ENCODE measurements around the gene NTSR2. TPM values are rescaled to one million over a fixed set of nuclear protein-coding genes. Genes with fewer than 3 reads are reported as not detected.

NTSR2 gene
- total and polyA plus RNA-seq, 2 experiments from 2014 or later: 0.10 TPM; not detected in 1

- TF ChIP-seq, protein P1, sequence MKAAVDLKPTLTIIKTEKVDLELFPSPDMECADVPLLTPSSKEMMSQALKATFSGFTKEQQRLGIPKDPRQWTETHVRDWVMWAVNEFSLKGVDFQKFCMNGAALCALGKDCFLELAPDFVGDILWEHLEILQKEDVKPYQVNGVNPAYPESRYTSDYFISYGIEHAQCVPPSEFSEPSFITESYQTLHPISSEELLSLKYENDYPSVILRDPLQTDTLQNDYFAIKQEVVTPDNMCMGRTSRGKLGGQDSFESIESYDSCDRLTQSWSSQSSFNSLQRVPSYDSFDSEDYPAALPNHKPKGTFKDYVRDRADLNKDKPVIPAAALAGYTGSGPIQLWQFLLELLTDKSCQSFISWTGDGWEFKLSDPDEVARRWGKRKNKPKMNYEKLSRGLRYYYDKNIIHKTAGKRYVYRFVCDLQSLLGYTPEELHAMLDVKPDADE (IDR thresholded peaks at IDR 0.05): no peak
Observed at GRCh38 chr2:11652553-11652952, 17.4 kb downstream of the NTSR2 start (continued).

- Histone ChIP-seq H3K36me3 (ENCODE audit: insufficient read depth) (no peaks in the 10 kb centered on the region), H3K9me2 (ENCODE audit: insufficient read depth) (no peaks in the 10 kb centered on the region), H3F3A (replicated peaks; ENCODE audit: low read depth) (no peaks in the 10 kb centered on the region), H3K4me1 (ENCODE audit: insufficient read depth) (no peaks in the 10 kb centered on the region), H3K27ac (ENCODE audit: low read depth) (no peak overlapping the region), H4K20me1 (replicated peaks; ENCODE audit: insufficient read depth) (no peaks in the 10 kb centered on the region), H2AFZ (no peak overlapping the region), H3K4me2 (no peak overlapping the region), H3K27me3 (ENCODE audit: insufficient read depth) (no peaks in the 10 kb centered on the region), H3K79me2 (replicated peaks; ENCODE audit: insufficient read depth) (no peaks in the 10 kb centered on the region), H3K4me3 (no peak overlapping the region)
- no peak overlapping the region for H3K27ac Mint-ChIP-seq
- no peak overlapping the region for H3K4me3 Mint-ChIP-seq
- H3K36me3 Mint-ChIP-seq (ENCODE audit: low read depth): no peaks in the 10 kb centered on the region
- TF ChIP-seq POLR2AphosphoS5 (IDR thresholded peaks at IDR 0.05; ENCODE audit: low read depth): no peak
- TF ChIP-seq CREB1 (CRISPR knock-in tag; IDR thresholded peaks at IDR 0.05; ENCODE audit: low read depth): no peak
- TF ChIP-seq STAT1 (IDR thresholded peaks at IDR 0.05; ENCODE audit: unreplicated experiment): no peak
- no peak for TF ChIP-seq REST (IDR thresholded peaks at IDR 0.05; ENCODE audit: unreplicated experiment)
- no peak for TF ChIP-seq ZNF114 (CRISPR knock-in tag; IDR thresholded peaks at IDR 0.05)
- no peak for TF ChIP-seq NANOG (IDR thresholded peaks at IDR 0.05; ENCODE audit: borderline replicate concordance)
- TF ChIP-seq EZH2phosphoT487 (IDR thresholded peaks at IDR 0.05; ENCODE audit: unreplicated experiment): no peak
- no peak for TF ChIP-seq ZNF331 (CRISPR knock-in tag; IDR thresholded peaks at IDR 0.05; ENCODE audit: low read depth)
- no peak for TF ChIP-seq CTCF (conservative IDR thresholded peaks at IDR 0.05; ENCODE audit: low read depth in 2 of 2)
- H3K9me3 Mint-ChIP-seq: no peaks in the 10 kb centered on the region
- DNase-seq (ENCODE audit: low spot score) (no peak), ATAC-seq (no peak)
- H3K4me1 Mint-ChIP-seq: peaks cover 3% of the 10 kb centered on the region; the same call in 1 of the 3 replicates
- H3K27me3 Mint-ChIP-seq (ENCODE audit: insufficient read depth, low read depth, poor library complexity): no peaks in the 10 kb centered on the region
Observed at GRCh38 chr2:11651856-11652548, 18.0 kb downstream of the NTSR2 start.
